Common myeloid progenitor, CD34-positive (primary cell): ENCODE data around the gene ETV3L.
"Not testable (repeated sequence)": the region's sequence is repeated elsewhere in the genome, so short reads cannot be mapped to it uniquely, and the experiment has no call there.

Experiments
- CTCF ChIA-PET: fragments of 350-600 bp; sonication (Branson Sonifier 250); formaldehyde crosslinking; loops from one replicate; lab custom pipeline; 2021; ENCODE audit warnings: antibody characterized with exemption; lab: Charles Lee
- POLR2A ChIA-PET: fragments of 350-600 bp; sonication (Branson Sonifier 250); formaldehyde crosslinking; loops from one replicate; lab custom pipeline; 2021; ENCODE audit warnings: antibody characterized with exemption; lab: Charles Lee
- DNase-seq, 3 donors: peaks; one replicate each; pipeline versions ENCODE4 v3.0.0 to v3.0.0-alpha.2; 2013
- H3K27ac ChIP-seq, 2 experiments: 1 replicate in 1 of 2; 2 replicates in 1 of 2; pipeline ENCODE4 v1.7.0; 2013; ENCODE audit warnings: inconsistent platforms in 2 of 2, low read length in 2 of 2, mild to moderate bottlenecking in 2 of 2, low read depth in 1 of 2, moderate library complexity in 1 of 2; ENCODE audit not compliant: severe bottlenecking in 2 of 2, insufficient read depth in 1 of 2, poor library complexity in 1 of 2
- H3K27me3 ChIP-seq, 5 experiments: replicated peaks in 2 of 5; 1 replicate in 3 of 5; 2 replicates in 2 of 5; pipeline versions ENCODE4 v1.6.1 to v1.7.0; 2013; ENCODE audit warnings: low read length in 4 of 5, mild to moderate bottlenecking in 2 of 5, moderate library complexity in 2 of 5, inconsistent platforms in 1 of 5; ENCODE audit not compliant: insufficient read depth in 5 of 5, control insufficient read depth in 4 of 5
- H3K36me3 ChIP-seq, 4 experiments: 1 replicate in 2 of 4; 2 replicates in 2 of 4; pipeline versions ENCODE4 v1.6.1 to v1.7.0; 2013; ENCODE audit warnings: low read length in 3 of 4, control low read depth in 1 of 4, mild to moderate bottlenecking in 1 of 4; ENCODE audit not compliant: control insufficient read depth in 4 of 4, insufficient read depth in 4 of 4
- H3K4me1 ChIP-seq, 4 experiments: 1 replicate in 3 of 4; 2 replicates in 1 of 4; pipeline versions ENCODE4 v1.6.1 to v1.7.1; 2013; ENCODE audit warnings: low read length in 3 of 4, mild to moderate bottlenecking in 3 of 4, control low read depth in 1 of 4, inconsistent platforms in 1 of 4, moderate library complexity in 1 of 4; ENCODE audit not compliant: control insufficient read depth in 4 of 4, insufficient read depth in 4 of 4; ENCODE audit errors: control extremely low read depth in 1 of 4
- H3K4me3 ChIP-seq, 7 experiments: 1 replicate in 4 of 7; 2 replicates in 3 of 7; pipeline versions ENCODE4 v1.5.1 to v1.7.0; 2013; ENCODE audit warnings: mild to moderate bottlenecking in 7 of 7, low read length in 6 of 7, moderate library complexity in 6 of 7, inconsistent platforms in 2 of 7, low read depth in 2 of 7, control low read depth in 1 of 7; ENCODE audit not compliant: insufficient read depth in 4 of 7, control insufficient read depth in 1 of 7; ENCODE audit errors: extremely low read depth in 1 of 7
- H3K9me3 ChIP-seq, 5 experiments: 1 replicate in 4 of 5; 2 replicates in 1 of 5; pipeline versions ENCODE4 v1.6.1 to v1.7.1; 2013; ENCODE audit warnings: low read length in 4 of 5, mild to moderate bottlenecking in 2 of 5, inconsistent platforms in 1 of 5, low read depth in 1 of 5, moderate library complexity in 1 of 5; ENCODE audit not compliant: control insufficient read depth in 4 of 5, insufficient read depth in 2 of 5; ENCODE audit errors: control extremely low read depth in 1 of 5
- WGBS: methylation state at CpG from one replicate; pipeline ENCODE4 v1.1.5; 2013; ENCODE audit not compliant: insufficient coverage; 5-methylcytosine and 5-hydroxymethylcytosine counted together

Gene ETV3L

GRCh38 chr1:157101149-157101548 is 1.5 kb upstream of the ETV3L start:
- Histone ChIP-seq H3K9me3 (no peaks in the 10 kb centered on the region), H3K27ac (no peak overlapping the region), H3K27me3 (peaks cover 0 to 5% (median 0%) of the 10 kb centered on the region in 5 experiments), H3K4me1 (peaks cover 0 to 18% (median 8%) of the 10 kb centered on the region in 4 experiments), H3K4me3 (no peak overlapping the region), H3K36me3 (no peaks in the 10 kb centered on the region)
- 100% methylated on average over 3 of the region's 4 CpGs for WGBS
- ChIA-PET POLR2A (no interaction called here), CTCF (interaction anchor here (0.6 to 4.7 kb wide), 4 partner anchors 9 to 139 kb away, joined by 3 to 20 read pairs (median 4); no protein-coding TSS in a partner anchor)
- no peak for DNase-seq

GRCh38 chr1:157098987-157099632 is 498 bp downstream of the ETV3L start:
- not testable (repeated sequence) for H3K27me3 ChIP-seq, DNase-seq, H3K9me3 ChIP-seq, H3K36me3 ChIP-seq, H3K4me3 ChIP-seq, H3K27ac ChIP-seq
- ChIA-PET CTCF (interaction anchor here (0.7 to 2.5 kb wide), 4 partner anchors 9 to 58 kb away, joined by 3 to 8 read pairs (median 7); no protein-coding TSS in a partner anchor), POLR2A (interaction anchor here (1.2 kb wide), 1 partner anchor 56 kb away, joined by 3 read pairs; no protein-coding TSS in a partner anchor)
- 65% methylated on average over 9 of the region's 17 CpGs for WGBS
- H3K4me1 ChIP-seq: peaks cover 0 to 16% (median 8%) of the 10 kb centered on the region in 4 experiments

- ChIA-PET CTCF (interaction anchor here (1.4 to 2.5 kb wide), 3 partner anchors 8 to 58 kb away, joined by 7 to 8 read pairs (median 7); no protein-coding TSS in a partner anchor), POLR2A (interaction anchor here (1.2 kb wide), 1 partner anchor 56 kb away, joined by 3 read pairs; no protein-coding TSS in a partner anchor)
- H3K9me3 ChIP-seq: no peaks in the 10 kb centered on the region
- no peak for DNase-seq
- H3K4me3 ChIP-seq: no peak overlapping the region
- H3K4me1 ChIP-seq: peaks cover 0 to 16% (median 8%) of the 10 kb centered on the region in 4 experiments
- peaks cover 0 to 5% (median 0%) of the 10 kb centered on the region in 5 experiments for H3K27me3 ChIP-seq
- no peaks in the 10 kb centered on the region for H3K36me3 ChIP-seq
- H3K27ac ChIP-seq: no peak overlapping the region
- 91% methylated on average over 8 of the region's 9 CpGs for WGBS
Measured at GRCh38 chr1:157098519-157098918, 1.1 kb downstream of the ETV3L start.

GRCh38 chr1:157097692-157098091 is 1.9 kb downstream of the ETV3L start:
- WGBS: 100% methylated on average over 3 of the region's 6 CpGs
- CTCF ChIA-PET: interaction anchor here (1.3 to 5.7 kb wide), 3 partner anchors 12 to 59 kb away, joined by 3 to 36 read pairs (median 8); no protein-coding TSS in a partner anchor

GRCh38 chr1:157096881-157097280 is 2.7 kb downstream of the ETV3L start:
- H3K27ac ChIP-seq: no peak overlapping the region
- no peaks in the 10 kb centered on the region for H3K27me3 ChIP-seq
- DNase-seq: no peak
- H3K4me1 ChIP-seq: peaks cover 0 to 16% (median 8%) of the 10 kb centered on the region in 4 experiments
- ChIA-PET POLR2A (no interaction called here), CTCF (interaction anchor here (1.3 to 5.7 kb wide), 2 partner anchors 56 to 60 kb away, joined by 3 to 36 read pairs; no protein-coding TSS in a partner anchor)
- H3K4me3 ChIP-seq: no peak overlapping the region
- H3K36me3 ChIP-seq: no peaks in the 10 kb centered on the region
- no peaks in the 10 kb centered on the region for H3K9me3 ChIP-seq
- WGBS: 55% methylated on average over 2 of the region's 6 CpGs

More at GRCh38 chr1:157097692-157098091, 1.9 kb downstream of the ETV3L start:
- H3K27ac ChIP-seq: no peak overlapping the region
- H3K27me3 ChIP-seq: peaks cover 0 to 2% (median 0%) of the 10 kb centered on the region in 5 experiments
- peaks cover 0 to 16% (median 8%) of the 10 kb centered on the region in 4 experiments for H3K4me1 ChIP-seq
- POLR2A ChIA-PET: no interaction called here
- H3K4me3 ChIP-seq: no peak overlapping the region
- no peaks in the 10 kb centered on the region for H3K9me3 ChIP-seq
- DNase-seq: no peak
- H3K36me3 ChIP-seq: no peaks in the 10 kb centered on the region

GRCh38 chr1:157095551-157095950 is 4.1 kb downstream of the ETV3L start:
- peaks cover 0 to 16% (median 8%) of the 10 kb centered on the region in 4 experiments for H3K4me1 ChIP-seq
- no peaks in the 10 kb centered on the region for H3K27me3 ChIP-seq
- no peaks in the 10 kb centered on the region for H3K36me3 ChIP-seq
- H3K27ac ChIP-seq: no peak overlapping the region
- POLR2A ChIA-PET: interaction anchor here (0.5 kb wide), 1 partner anchor 27 kb away, joined by 5 read pairs; no protein-coding TSS in a partner anchor
- WGBS: no CpG with 5 or more reads among the region's 2 CpGs
- H3K9me3 ChIP-seq: no peaks in the 10 kb centered on the region
- no peak overlapping the region for H3K4me3 ChIP-seq
- CTCF ChIA-PET: interaction anchor here (0.6 to 5.7 kb wide), 5 partner anchors 12 to 61 kb away, joined by 3 to 36 read pairs (median 4); no protein-coding TSS in a partner anchor
- DNase-seq: no peak

- no peaks in the 10 kb centered on the region for H3K27me3 ChIP-seq
- peaks cover 0 to 16% (median 8%) of the 10 kb centered on the region in 4 experiments for H3K4me1 ChIP-seq
- WGBS: 100% methylated on average over 1 of the region's 4 CpGs
- no peak overlapping the region for H3K4me3 ChIP-seq
- H3K9me3 ChIP-seq: no peaks in the 10 kb centered on the region
- CTCF ChIA-PET: interaction anchor here (0.6 to 5.7 kb wide), 5 partner anchors 11 to 61 kb away, joined by 3 to 36 read pairs (median 4); no protein-coding TSS in a partner anchor
- POLR2A ChIA-PET: no interaction called here
- no peak for DNase-seq
- H3K36me3 ChIP-seq: no peaks in the 10 kb centered on the region
- no peak overlapping the region for H3K27ac ChIP-seq
Measured at GRCh38 chr1:157095091-157095490, 4.5 kb downstream of the ETV3L start.
